Astrocyte (in vitro differentiated cells and primary cell): ENCODE results near the gene VBP1. TPM values are rescaled to one million over a fixed set of nuclear protein-coding genes. Genes with fewer than 3 reads are reported as not detected.
A peak's percentile ranks its signal among the peaks of the same experiment; 100 is the strongest.
"Not testable (repeated sequence)": the region's sequence is repeated elsewhere in the genome, so short reads cannot be mapped to it uniquely, and the experiment has no call there.

Experiments used
- DNase-seq: peaks from one replicate; pipeline ENCODE4 v3.0.0-alpha.2; 2010; ENCODE audit warnings: low read depth
- FAIRE-seq: peaks from 2 replicates; lab custom pipeline; 2011; peaks lifted over from hg19 to GRCh38; lab: Jason Lieb, UNC
- H2AFZ ChIP-seq: 2 replicates; pipeline ENCODE4 v1.6.0; 2012; ENCODE audit warnings: low read depth, low read length, inconsistent platforms
- H3K27ac ChIP-seq: 2 replicates; pipeline ENCODE4 v1.5.1; 2011; ENCODE audit warnings: low read depth, low read length, inconsistent platforms
- H3K27me3 ChIP-seq: 2 replicates; pipeline ENCODE4 v1.6.0; 2011; ENCODE audit warnings: low read length, inconsistent platforms; ENCODE audit not compliant: insufficient read depth
- H3K36me3 ChIP-seq: 2 replicates; pipeline ENCODE4 v1.5.1; 2011; ENCODE audit warnings: low read length, inconsistent platforms; ENCODE audit not compliant: insufficient read depth
- H3K4me1 ChIP-seq: 2 replicates; pipeline ENCODE4 v1.5.1; 2011; ENCODE audit warnings: low read length, inconsistent platforms; ENCODE audit not compliant: insufficient read depth
- H3K4me2 ChIP-seq: 2 replicates; pipeline ENCODE4 v1.6.0; 2012; ENCODE audit warnings: low read length, inconsistent platforms
- H3K4me3 ChIP-seq: 2 replicates; pipeline ENCODE4 v1.5.1; 2011; ENCODE audit warnings: low read depth, mild to moderate bottlenecking, low read length, inconsistent platforms; ENCODE audit not compliant: insufficient read depth
- H3K79me2 ChIP-seq: 2 replicates; pipeline ENCODE4 v1.6.0; 2012; ENCODE audit warnings: mild to moderate bottlenecking, low read length, inconsistent platforms; ENCODE audit not compliant: insufficient read depth
- H3K9ac ChIP-seq: 2 replicates; pipeline ENCODE4 v1.6.0; 2012; ENCODE audit warnings: mild to moderate bottlenecking, low read length, inconsistent platforms
- H3K9me3 ChIP-seq: 2 replicates; pipeline ENCODE4 v1.5.1; 2012; ENCODE audit warnings: low read depth, mild to moderate bottlenecking, low read length, inconsistent platforms; ENCODE audit not compliant: insufficient read depth
- H4K20me1 ChIP-seq: 2 replicates; pipeline ENCODE4 v1.6.0; 2012; ENCODE audit warnings: low read length, inconsistent platforms; ENCODE audit not compliant: insufficient read depth
- H3K27ac Mint-ChIP-seq: one replicate; pipeline ENCODE4 v1.8.0; 2021; ENCODE audit warnings: mild to moderate bottlenecking, mixed read lengths; ENCODE audit not compliant: unreplicated experiment
- H3K27me3 Mint-ChIP-seq: one replicate; pipeline ENCODE4 v1.8.0; 2021; ENCODE audit warnings: low read depth, mixed read lengths; ENCODE audit not compliant: unreplicated experiment
- H3K36me3 Mint-ChIP-seq: one replicate; pipeline ENCODE4 v1.8.0; 2021; ENCODE audit warnings: low read depth, mixed read lengths; ENCODE audit not compliant: unreplicated experiment
- H3K4me1 Mint-ChIP-seq: one replicate; pipeline ENCODE4 v1.8.0; 2021; ENCODE audit warnings: low read depth, mixed read lengths; ENCODE audit not compliant: unreplicated experiment
- H3K4me3 Mint-ChIP-seq: one replicate; pipeline ENCODE4 v1.8.0; 2021; ENCODE audit warnings: mild to moderate bottlenecking, moderate library complexity, mixed read lengths; ENCODE audit not compliant: unreplicated experiment
- H3K9me3 Mint-ChIP-seq: one replicate; pipeline ENCODE4 v1.8.0; 2021; ENCODE audit warnings: mild to moderate bottlenecking, mixed read lengths; ENCODE audit not compliant: unreplicated experiment
- EZH2 ChIP-seq: IDR thresholded peaks from 2 replicates; pipeline ENCODE4 v1.6.1; 2012; ENCODE audit warnings: mild to moderate bottlenecking, low read length, inconsistent platforms; ENCODE audit not compliant: insufficient read depth
- total RNA-seq: library from RNA; stranded (reverse); gene quantifications from 2 replicates; pipeline ENCODE4 v1.2.1, GENCODE V29; 2021
- TF ChIP-seq, protein P1 (sequence below): IDR thresholded peaks from 2 replicates; pipeline ENCODE4 v1.5.1; 2011; ENCODE audit warnings: low read depth, mild to moderate bottlenecking, inconsistent platforms, low read length, moderate library complexity; ENCODE audit not compliant: insufficient read depth

VBP1 gene
- total RNA-seq, 1 donor from 2014 or later, result 52.3 TPM

DNA sequence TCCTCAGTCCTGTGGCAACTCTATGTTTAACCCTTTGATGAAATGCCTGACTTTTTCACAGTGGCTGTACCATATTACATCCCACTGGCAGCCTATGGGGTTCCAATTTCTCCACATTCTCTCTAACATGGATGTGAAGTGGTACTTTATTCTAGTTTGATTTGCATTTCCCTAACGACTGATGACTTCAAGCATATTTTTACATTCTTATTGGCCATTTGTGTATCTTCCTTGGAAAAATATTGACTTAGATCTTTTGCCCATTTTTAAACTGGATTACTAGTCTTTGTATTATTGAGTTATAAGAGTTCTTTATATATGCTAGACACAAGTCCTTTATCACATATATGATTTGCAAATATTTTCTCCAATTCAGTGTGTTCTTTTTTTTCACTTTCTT is 50.2 kb downstream of the VBP1 start:
- Histone ChIP-seq H3K9me3 (no peaks in the 10 kb centered on the region), H3K4me1 (no peaks in the 10 kb centered on the region), H3K79me2 (no peaks in the 10 kb centered on the region), H3K27me3 (no peaks in the 10 kb centered on the region), H3K4me3 (no peak overlapping the region), H3K27ac (no peak overlapping the region), H3K9ac (no peak overlapping the region), H3K36me3 (no peaks in the 10 kb centered on the region), H3K4me2 (no peak overlapping the region), H4K20me1 (no peaks in the 10 kb centered on the region), H2AFZ (no peak overlapping the region)
- Mint-ChIP-seq H3K4me3 (no peak overlapping the region), H3K36me3 (no peaks in the 10 kb centered on the region), H3K9me3 (no peaks in the 10 kb centered on the region), H3K4me1 (no peaks in the 10 kb centered on the region), H3K27me3 (no peaks in the 10 kb centered on the region), H3K27ac (no peak overlapping the region)
- FAIRE-seq, result peak; percentile 76
- DNase-seq, result no peak
- TF ChIP-seq, protein P1, sequence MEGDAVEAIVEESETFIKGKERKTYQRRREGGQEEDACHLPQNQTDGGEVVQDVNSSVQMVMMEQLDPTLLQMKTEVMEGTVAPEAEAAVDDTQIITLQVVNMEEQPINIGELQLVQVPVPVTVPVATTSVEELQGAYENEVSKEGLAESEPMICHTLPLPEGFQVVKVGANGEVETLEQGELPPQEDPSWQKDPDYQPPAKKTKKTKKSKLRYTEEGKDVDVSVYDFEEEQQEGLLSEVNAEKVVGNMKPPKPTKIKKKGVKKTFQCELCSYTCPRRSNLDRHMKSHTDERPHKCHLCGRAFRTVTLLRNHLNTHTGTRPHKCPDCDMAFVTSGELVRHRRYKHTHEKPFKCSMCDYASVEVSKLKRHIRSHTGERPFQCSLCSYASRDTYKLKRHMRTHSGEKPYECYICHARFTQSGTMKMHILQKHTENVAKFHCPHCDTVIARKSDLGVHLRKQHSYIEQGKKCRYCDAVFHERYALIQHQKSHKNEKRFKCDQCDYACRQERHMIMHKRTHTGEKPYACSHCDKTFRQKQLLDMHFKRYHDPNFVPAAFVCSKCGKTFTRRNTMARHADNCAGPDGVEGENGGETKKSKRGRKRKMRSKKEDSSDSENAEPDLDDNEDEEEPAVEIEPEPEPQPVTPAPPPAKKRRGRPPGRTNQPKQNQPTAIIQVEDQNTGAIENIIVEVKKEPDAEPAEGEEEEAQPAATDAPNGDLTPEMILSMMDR, result no peak
- no peak for TF ChIP-seq EZH2

DNA sequence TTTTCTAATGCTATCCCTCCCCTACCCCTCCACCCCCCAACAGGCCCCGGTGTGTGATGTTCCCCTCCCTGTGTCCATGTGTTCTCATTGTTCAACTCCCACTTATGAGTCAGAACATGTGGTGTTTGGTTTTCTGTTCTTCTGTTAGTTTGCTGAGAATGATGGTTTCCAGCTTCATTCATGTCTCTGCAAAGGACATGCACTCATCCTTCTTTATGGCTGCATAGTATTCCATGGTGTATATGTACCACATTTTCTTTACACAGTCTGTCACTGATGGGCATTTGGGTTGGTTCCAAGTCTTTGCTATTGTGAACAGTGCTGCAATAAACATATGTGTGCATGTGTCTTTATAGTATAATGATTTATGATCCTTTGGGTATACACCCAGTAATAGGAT is 51.7 kb downstream of the VBP1 start:
- H3K9me3 Mint-ChIP-seq, H2AFZ ChIP-seq, FAIRE-seq, H3K36me3 Mint-ChIP-seq, DNase-seq, H3K4me1 Mint-ChIP-seq, H3K4me1 ChIP-seq, H3K4me3 Mint-ChIP-seq, H3K27ac Mint-ChIP-seq, H3K27me3 ChIP-seq, H3K79me2 ChIP-seq, H3K27ac ChIP-seq, H3K9me3 ChIP-seq, H4K20me1 ChIP-seq, H3K4me3 ChIP-seq, H3K4me2 ChIP-seq, H3K27me3 Mint-ChIP-seq, H3K9ac ChIP-seq, H3K36me3 ChIP-seq: not testable (repeated sequence)

DNA sequence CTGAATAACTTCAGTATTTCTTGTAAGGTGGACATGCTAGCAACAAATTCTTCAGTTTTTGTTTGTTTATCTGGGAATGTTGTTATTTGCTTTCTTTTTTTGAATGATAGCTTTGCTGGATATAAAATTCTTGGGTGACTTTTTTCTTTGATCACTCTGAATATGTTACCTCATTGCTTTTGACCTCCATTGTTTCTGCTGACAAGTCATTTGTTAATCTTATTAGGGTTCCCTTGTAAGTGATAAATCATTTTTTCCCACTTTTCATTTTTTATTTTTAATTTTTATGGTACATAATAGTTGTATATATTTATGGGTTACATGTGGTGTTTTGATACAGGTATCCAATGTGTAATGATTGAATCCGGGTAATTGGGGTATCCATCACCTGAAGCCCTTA is 54.7 kb downstream of the VBP1 start:
- no peak for FAIRE-seq
- no peak overlapping the region for H3K27ac Mint-ChIP-seq

More for the DNA sequence above, 54.7 kb downstream of the VBP1 start:
- Mint-ChIP-seq H3K4me3 (no peak overlapping the region), H3K4me1 (no peaks in the 10 kb centered on the region), H3K36me3 (no peaks in the 10 kb centered on the region), H3K27me3 (no peaks in the 10 kb centered on the region), H3K9me3 (no peaks in the 10 kb centered on the region)
- DNase-seq, result no peak
- Histone ChIP-seq H3K9me3 (no peaks in the 10 kb centered on the region), H3K36me3 (no peaks in the 10 kb centered on the region), H3K4me1 (no peaks in the 10 kb centered on the region), H3K27me3 (no peaks in the 10 kb centered on the region), H3K27ac (no peak overlapping the region), H3K4me2 (no peak overlapping the region), H3K9ac (no peak overlapping the region), H2AFZ (no peak overlapping the region), H4K20me1 (no peaks in the 10 kb centered on the region), H3K79me2 (no peaks in the 10 kb centered on the region), H3K4me3 (no peak overlapping the region)
- TF ChIP-seq, protein P1, result no peak
- no peak for TF ChIP-seq EZH2
